Endothelial cell (in vitro differentiated cells): ENCODE measurements around the gene TRABD2B. TPM values are rescaled to one million over a fixed set of nuclear protein-coding genes. Genes with fewer than 3 reads are reported as not detected.

ENCODE experiments used
- DNase-seq: peaks from one replicate; pipeline ENCODE4 v3.0.0; 2021; ENCODE audit warnings: low spot score
- H3K27ac Mint-ChIP-seq: one replicate; pipeline ENCODE4 v1.8.0; 2021; ENCODE audit warnings: mixed read lengths, inconsistent platforms; ENCODE audit not compliant: unreplicated experiment
- H3K27me3 Mint-ChIP-seq: one replicate; pipeline ENCODE4 v1.8.0; 2021; ENCODE audit warnings: mild to moderate bottlenecking, moderate library complexity, mixed read lengths, inconsistent platforms; ENCODE audit not compliant: unreplicated experiment
- H3K36me3 Mint-ChIP-seq: one replicate; pipeline ENCODE4 v1.8.0; 2021; ENCODE audit warnings: mild to moderate bottlenecking, low read depth, mixed read lengths, inconsistent platforms; ENCODE audit not compliant: unreplicated experiment
- H3K4me1 Mint-ChIP-seq: one replicate; pipeline ENCODE4 v1.8.0; 2021; ENCODE audit warnings: mild to moderate bottlenecking, mixed read lengths, inconsistent platforms; ENCODE audit not compliant: unreplicated experiment
- H3K4me3 Mint-ChIP-seq: one replicate; pipeline ENCODE4 v1.8.0; 2021; ENCODE audit warnings: mild to moderate bottlenecking, mixed read lengths, inconsistent platforms; ENCODE audit not compliant: unreplicated experiment
- H3K9me3 Mint-ChIP-seq: one replicate; pipeline ENCODE4 v1.8.0; 2021; ENCODE audit warnings: mixed read lengths, inconsistent platforms; ENCODE audit not compliant: unreplicated experiment
- CTCF ChIP-seq: fragments of 200-600 bp; sonication (generic); IDR thresholded peaks from one replicate; pipeline ENCODE4 v1.5.0; 2021; ENCODE audit warnings: antibody characterized with exemption; ENCODE audit not compliant: unreplicated experiment
- total RNA-seq: library from RNA; stranded (reverse); fragmentation: NEBNext Ultra II Directional; extraction: Animal tissue kit (Norgen Biotek cat#: 25700); gene quantifications from one replicate; pipeline ENCODE4 v1.2.1, GENCODE V29; 2021; ENCODE audit not compliant: unreplicated experiment

Gene TRABD2B
- total RNA-seq, 1 donor from 2014 or later, result 1.0 TPM

DNA sequence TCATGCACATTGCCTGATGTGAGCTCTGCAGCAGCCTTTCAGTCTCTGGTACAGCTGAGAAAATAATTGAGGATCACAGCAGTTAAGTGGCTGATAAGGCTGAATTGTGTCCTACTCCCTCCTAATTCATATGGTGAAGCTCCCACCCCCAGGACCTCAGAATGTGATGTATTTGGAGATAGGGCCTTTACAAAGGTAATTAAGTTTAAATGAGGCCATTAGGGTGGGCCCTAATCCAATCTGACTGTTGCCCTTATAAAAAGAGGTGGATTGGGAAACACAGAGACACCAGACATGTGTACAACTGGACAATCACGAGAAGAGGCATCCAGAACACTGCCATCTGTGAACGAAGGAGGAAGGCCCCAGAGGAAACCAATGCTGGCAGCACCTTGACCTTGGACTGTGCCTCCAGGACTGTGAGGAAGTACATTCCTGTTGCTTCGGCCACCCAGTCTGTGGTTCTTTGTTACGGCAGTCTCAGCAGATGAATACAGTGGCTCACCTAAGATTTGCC lies 148.1 kb downstream of the TRABD2B start:
- H3K4me3 Mint-ChIP-seq, result no peak overlapping the region

DNA sequence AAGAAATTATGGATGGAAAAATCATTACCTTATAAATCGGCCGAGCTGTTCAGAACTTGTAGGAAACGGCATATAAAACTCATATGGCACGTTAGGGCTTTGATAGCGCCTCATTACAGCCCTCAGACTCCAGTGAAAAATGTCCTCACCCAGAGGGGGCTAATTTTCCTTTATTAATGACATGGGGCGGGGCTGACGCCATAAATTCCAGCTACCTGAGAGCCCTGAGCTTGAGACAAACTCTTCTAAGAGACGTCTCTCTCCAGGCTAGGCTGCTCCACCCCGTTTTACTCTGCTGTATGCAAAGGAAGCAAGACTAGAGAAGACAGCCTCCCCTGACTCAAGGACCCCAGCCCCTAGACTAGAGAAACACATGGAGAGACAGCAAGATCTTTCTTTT lies 149.4 kb downstream of the TRABD2B start:
- Mint-ChIP-seq H3K9me3 (no peaks in the 10 kb centered on the region), H3K27me3 (peaks cover 11% of the 10 kb centered on the region), H3K4me3 (no peak overlapping the region), H3K36me3 (no peaks in the 10 kb centered on the region), H3K4me1 (peaks cover 3% of the 10 kb centered on the region), H3K27ac (no peak overlapping the region)
- TF ChIP-seq CTCF, result no peak
- no peak for DNase-seq

More for the DNA sequence above, 148.1 kb downstream of the TRABD2B start:
- Mint-ChIP-seq H3K4me1 (no peaks in the 10 kb centered on the region), H3K36me3 (no peaks in the 10 kb centered on the region), H3K27ac (no peak overlapping the region), H3K9me3 (no peaks in the 10 kb centered on the region), H3K27me3 (peaks cover 5% of the 10 kb centered on the region)
- no peak for TF ChIP-seq CTCF
- DNase-seq, result no peak

DNA sequence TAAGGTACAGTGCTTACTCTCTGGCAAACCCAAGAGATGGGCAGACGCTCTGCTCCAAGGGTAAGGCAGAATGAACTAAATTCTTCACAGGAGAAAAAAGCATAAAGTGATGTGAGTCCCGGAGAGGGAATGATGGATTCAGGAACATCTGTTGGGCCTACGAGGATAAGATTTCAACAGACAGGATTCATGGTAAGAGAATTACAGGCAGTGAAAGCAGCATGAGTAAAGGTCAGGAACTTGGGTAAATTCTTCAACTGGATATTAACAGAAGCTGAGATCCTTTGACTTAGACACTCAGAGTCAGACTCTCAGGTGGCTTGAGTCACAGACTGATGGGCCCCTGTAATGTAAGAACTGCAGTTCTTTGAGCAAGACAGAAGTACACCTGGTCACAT lies 152.6 kb downstream of the TRABD2B start:
- DNase-seq, result no peak
- Mint-ChIP-seq H3K4me1 (peaks cover 6% of the 10 kb centered on the region), H3K36me3 (no peaks in the 10 kb centered on the region), H3K9me3 (no peaks in the 10 kb centered on the region), H3K4me3 (no peak overlapping the region), H3K27me3 (peaks cover 17% of the 10 kb centered on the region), H3K27ac (no peak overlapping the region)
- TF ChIP-seq CTCF, result no peak

- no peak for DNase-seq
- Mint-ChIP-seq H3K27me3 (peaks cover 19% of the 10 kb centered on the region), H3K4me3 (no peak overlapping the region), H3K4me1 (peaks cover 6% of the 10 kb centered on the region), H3K36me3 (no peaks in the 10 kb centered on the region), H3K27ac (no peak overlapping the region), H3K9me3 (no peaks in the 10 kb centered on the region)
- TF ChIP-seq CTCF, result no peak
These were observed 153.2 kb downstream of the TRABD2B start for GRCh38 chr1:47843781-47844557.

DNA sequence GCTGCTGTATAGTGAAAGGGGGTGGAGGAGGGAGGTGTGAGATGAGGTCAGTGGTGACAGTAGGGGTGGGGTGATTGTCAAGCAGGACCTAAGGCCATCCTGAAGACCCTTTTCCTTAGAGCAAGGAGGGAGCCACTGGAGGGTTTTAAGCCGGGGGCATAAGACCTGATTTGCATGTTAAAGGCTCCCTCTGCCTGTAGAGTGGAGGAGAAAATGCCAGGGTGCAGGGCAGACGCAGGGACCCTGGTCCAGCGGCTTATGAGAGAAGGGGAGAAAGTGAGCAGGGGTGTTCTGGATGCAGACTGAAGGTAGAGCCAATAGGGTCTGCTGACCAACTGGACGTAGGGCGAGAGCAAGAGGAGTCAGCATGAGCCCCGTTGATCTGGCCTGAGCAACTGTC lies 154.1 kb downstream of the TRABD2B start:
- Mint-ChIP-seq H3K4me1 (peaks cover 6% of the 10 kb centered on the region), H3K9me3 (no peaks in the 10 kb centered on the region), H3K4me3 (no peak overlapping the region), H3K36me3 (no peaks in the 10 kb centered on the region), H3K27me3 (peaks cover 23% of the 10 kb centered on the region), H3K27ac (no peak overlapping the region)
- no peak for DNase-seq
- no peak for TF ChIP-seq CTCF
